Measurements from ENCODE around the gene PDX1.

DNA sequence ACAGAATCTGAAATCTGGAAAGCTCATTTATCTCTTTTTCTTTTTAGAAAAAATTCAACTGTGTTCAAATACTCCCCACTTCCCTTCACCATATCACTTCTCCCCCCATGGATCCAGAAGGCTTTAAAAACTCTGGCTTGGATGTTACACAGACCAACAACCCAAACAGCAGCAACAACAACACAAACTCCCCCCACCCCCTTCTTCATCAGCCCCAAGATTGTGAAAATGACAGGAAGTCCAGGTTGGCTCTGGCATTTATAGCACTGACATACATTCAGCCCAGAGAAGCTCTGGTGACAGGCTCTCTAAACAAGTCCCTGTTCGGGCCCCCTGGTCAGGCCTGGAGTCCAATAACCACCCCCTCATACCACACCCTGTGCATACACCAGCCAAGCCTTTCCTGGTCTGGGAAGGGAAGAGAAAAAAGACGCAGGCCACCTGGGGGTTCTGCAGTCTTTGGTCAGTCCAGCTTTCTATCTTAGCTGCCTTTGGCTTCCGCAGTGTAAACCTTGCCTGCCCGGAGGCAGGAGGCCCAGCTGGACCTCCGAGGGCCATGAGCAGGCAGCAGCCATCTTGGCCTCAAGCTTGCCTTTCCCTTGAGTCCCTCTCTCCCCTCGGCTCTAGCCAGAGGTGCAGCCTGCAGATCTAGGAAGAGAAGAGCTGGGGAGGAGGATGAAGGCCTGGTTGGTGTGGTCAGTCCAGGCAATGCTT lies 42.5 kb downstream of the PDX1 start:
- TF ChIP-seq, protein P1, sequence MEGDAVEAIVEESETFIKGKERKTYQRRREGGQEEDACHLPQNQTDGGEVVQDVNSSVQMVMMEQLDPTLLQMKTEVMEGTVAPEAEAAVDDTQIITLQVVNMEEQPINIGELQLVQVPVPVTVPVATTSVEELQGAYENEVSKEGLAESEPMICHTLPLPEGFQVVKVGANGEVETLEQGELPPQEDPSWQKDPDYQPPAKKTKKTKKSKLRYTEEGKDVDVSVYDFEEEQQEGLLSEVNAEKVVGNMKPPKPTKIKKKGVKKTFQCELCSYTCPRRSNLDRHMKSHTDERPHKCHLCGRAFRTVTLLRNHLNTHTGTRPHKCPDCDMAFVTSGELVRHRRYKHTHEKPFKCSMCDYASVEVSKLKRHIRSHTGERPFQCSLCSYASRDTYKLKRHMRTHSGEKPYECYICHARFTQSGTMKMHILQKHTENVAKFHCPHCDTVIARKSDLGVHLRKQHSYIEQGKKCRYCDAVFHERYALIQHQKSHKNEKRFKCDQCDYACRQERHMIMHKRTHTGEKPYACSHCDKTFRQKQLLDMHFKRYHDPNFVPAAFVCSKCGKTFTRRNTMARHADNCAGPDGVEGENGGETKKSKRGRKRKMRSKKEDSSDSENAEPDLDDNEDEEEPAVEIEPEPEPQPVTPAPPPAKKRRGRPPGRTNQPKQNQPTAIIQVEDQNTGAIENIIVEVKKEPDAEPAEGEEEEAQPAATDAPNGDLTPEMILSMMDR (IDR thresholded peaks at IDR 0.05): no peak
- no peak for TF ChIP-seq POLR2A (IDR thresholded peaks at IDR 0.05)
